Bone marrow (tissue), 2 donors: Measurements from ENCODE around the gene ABCC1.
"Not testable (repeated sequence)": the region's sequence is repeated elsewhere in the genome, so short reads cannot be mapped to it uniquely, and the experiment has no call there.

ENCODE experiments used
- DNase-seq, 2 donors: peaks; one replicate each; lab custom pipeline; 2025; lab: John Stamatoyannopoulos, UW

ABCC1 gene

GRCh38 chr16:16083421-16084156 lies 134.2 kb downstream of the ABCC1 start:
- peak in 1 of 2 donors; percentile 78 for DNase-seq

DNA sequence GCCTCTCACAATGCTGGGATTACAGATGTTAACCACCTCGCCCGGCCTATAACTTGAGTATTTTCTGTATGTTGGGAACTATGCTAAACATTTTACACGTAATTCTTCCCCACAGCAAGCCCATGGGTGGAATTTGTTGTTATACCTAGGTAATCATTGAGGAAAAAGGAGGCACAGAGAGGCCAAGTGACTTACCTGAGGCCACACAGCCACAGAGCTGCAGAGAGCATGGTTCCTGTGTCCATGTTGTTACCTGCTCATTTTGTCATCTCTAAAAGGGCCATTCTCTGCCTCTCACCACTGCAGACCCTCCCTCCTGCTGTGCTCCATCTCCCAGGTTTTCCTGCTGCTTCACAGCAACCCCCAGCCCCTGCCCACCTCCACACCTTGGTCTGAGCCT lies 135.5 kb downstream of the ABCC1 start:
- no peak for DNase-seq

DNA sequence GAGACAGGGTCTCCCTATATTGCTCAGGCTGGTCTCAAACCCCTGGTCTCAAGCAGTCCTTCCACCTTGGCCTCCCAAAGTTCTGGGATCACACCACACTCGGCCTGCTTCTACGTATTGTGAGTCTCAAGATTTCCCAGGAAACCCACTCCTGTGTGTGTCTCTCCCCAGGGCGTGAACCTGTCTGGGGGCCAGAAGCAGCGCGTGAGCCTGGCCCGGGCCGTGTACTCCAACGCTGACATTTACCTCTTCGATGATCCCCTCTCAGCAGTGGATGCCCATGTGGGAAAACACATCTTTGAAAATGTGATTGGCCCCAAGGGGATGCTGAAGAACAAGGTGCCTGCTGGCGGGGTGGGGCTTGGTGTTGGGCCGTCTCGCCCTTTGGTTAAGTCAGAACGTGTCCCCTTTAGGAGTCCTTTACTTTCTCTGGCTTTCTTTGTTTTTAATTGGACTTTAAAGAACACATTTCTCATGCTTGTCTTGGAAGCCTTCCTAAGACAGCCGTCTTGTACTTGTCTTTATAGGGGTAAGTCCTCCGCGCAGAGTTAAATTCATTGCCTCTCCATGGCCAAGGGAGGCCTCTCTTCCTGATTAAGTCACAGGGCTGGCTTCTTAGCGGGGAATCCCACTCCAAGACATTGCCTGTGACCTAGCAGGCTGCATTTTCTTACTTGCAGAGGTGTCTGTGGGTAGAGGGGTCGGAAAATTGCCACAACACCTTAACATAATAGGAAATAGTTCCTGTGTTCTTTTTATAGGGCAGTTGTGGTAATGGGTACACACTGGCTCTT lies 137.4 kb downstream of the ABCC1 start:
- DNase-seq: no peak

DNA sequence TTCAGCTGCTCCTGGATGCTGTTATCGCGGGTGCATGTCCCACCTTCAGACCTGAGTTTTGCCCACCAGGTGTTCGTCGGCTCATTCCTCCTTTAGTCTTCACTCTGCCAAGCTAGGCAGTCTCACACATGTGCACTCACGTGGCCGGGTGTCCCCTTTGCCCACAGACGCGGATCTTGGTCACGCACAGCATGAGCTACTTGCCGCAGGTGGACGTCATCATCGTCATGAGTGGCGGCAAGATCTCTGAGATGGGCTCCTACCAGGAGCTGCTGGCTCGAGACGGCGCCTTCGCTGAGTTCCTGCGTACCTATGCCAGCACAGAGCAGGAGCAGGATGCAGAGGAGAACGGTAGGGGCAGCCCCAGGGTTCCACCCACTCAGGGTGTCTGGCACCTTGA lies 140.8 kb downstream of the ABCC1 start:
- DNase-seq: no peak

DNA sequence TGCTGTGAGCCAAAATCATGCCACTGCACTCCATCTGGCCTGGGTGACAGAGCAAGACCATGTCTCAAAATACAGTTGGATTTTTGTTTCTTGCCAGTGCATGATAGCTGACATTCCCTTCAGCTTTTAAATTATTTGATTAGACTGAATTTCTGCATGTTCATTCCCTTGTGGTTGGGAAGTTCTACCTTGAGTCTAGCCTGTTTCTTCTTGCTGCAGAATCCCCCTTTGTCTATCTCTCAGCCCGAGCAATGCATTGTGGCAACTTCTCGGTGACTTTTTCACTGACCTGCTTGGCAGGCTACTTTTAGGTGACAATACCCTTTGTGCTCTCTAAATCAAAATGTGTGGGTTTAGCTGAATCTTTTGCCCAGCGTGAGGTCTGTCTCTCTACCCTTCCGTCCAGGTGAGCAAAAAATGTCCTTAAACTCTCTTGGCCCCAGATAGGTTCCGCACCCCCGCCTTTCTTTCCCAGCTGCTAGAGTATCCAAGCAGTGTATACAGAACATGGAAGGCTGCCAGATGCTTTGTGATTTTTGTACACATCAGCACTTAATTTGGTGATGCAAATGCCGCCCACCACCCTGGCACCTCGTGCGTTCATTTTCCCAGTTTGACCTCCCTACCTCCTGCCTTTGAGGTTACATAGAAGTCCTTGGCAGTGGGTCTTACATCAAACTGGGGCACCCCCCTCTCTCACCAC lies 143.7 kb downstream of the ABCC1 start:
- DNase-seq: no peak

DNA sequence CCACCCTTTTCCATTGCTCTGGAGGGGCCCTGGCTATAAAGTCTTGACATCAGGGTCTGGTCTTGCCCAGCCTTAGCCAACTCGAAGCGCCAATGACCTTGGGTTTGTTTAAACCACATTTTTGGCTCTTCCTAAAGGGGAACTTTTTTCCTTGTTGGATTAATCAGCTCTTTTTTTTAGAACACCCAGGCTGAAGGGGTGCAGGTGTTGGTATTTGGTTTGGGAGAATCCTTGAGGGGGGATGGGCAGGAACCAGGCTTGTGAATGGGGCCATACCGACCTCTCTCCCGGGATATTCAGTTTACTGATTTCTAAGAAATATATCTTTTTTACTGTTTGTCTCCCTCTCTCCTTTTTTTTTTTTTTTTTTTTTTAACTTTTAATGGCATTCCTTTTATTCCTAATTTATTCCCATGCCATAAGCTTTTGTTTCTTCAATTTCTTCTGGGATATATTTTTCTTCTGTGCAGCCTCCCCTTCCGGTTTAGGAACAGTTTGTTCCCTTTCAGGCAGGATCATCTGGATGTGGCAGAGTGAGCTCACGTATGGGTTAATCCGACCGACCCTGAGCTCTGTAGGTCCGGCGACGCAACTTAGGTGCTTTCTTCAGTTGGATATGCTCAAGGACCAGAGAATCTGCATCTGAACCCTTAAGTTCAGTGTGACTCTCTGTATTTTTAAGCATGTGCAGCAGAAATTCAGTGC lies 144.4 kb downstream of the ABCC1 start:
- DNase-seq: no peak

- DNase-seq: no peak
Measured at GRCh38 chr16:16095646-16096045, 146.2 kb downstream of the ABCC1 start.

DNA sequence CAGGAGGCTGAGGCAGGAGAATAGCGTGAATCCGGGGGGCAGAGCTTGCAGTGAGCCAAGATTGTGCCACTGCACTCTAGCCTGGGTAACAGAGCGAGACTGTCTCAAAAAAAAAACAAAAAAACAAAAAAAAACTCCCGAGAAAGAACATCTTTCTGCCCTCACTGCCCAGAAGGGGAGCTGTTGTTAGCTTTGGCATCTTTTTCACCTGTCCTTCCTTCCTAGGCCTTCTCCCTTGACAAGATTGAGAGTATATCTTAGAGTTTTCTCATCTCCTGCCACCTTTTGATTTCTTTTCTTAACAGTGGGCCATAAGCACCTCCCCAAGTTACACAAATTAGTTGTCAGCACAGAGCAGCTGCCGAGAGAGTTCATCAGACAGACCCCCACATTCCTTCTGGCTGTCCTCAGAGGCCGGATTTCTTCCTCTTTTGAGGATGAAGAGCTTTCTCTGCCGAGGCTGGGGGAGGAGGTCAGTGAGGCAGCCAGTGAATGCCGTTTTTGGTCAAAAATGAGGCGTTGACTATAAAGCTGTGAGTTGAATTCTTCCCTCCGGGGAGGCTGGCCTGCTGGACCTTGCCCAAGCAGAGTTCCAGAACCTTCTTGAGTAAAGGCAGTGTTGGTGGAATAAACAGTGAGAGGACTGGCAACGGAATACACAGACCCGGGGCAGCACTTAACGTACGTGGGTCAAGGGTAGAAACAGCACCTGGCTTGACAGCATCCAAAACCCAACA lies 146.9 kb downstream of the ABCC1 start:
- no peak for DNase-seq

GRCh38 chr16:16096858-16097213 lies 147.4 kb downstream of the ABCC1 start:
- no peak for DNase-seq

DNA sequence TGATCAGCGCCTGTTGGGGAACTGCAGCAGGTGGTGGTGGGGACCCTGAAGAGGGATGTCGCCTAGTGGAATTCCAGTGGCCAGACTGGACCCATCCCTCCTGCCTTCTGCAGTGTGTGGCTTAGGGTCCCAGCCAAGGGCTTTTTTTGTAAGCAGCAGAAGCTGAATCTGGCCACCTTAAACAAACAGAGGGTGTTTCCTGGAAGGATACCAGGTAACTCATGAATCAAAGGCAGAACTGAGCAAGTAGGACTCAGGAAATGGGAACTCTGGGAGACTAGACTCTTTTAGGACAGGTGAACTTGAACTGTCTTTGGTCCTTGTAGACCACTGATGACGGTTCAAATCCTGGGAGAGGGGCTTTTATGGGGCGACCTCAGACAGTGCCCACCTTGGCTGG lies 149.9 kb downstream of the ABCC1 start:
- DNase-seq: no peak

DNA sequence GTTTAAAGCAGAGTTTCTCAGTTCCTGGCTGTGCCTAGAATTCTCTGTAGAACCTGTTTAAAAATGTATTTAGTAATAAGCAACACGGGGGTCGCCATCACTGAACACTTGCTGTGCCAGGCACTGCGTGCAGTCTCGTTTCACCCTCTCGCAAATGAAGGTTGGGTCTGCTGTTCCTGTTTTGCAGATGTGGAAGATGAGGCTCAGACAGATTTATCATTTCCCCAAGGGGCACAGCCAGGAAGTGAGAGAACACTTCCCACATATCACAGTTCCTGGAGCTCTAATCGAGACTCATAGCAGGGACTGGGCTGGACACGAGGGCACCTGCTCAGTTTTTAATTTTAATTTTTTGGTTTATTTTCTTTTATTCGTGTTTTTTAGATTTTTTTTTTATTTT lies 151.2 kb downstream of the ABCC1 start:
- DNase-seq: no peak

DNA sequence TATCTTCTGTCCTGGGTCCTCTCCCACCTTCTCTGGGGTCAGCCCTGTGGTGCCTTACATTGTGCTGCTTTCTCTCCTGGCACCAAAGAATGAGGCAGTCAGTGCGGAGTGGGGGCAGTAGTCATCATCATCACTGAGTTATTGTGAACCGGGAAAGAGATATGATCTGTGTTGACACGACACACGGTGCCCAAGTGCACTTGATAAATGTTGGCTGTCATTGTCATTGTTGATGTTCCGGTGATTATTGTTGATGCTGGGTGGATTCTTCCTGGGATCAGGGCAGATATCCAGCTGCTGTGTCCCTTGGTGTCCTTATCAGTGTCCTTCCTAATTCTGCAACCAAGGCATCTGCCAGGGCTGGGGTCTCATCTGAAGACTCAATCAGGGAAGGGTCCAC lies 152.2 kb downstream of the ABCC1 start:
- no peak for DNase-seq

- no peak for DNase-seq
Measured at GRCh38 chr16:16102738-16103137, 153.3 kb downstream of the ABCC1 start.

- DNase-seq: not testable (repeated sequence)
Measured at GRCh38 chr16:16104132-16104803, 154.9 kb downstream of the ABCC1 start.

- DNase-seq: not testable (repeated sequence)
Measured at GRCh38 chr16:16104804-16105141, 155.4 kb downstream of the ABCC1 start.

DNA sequence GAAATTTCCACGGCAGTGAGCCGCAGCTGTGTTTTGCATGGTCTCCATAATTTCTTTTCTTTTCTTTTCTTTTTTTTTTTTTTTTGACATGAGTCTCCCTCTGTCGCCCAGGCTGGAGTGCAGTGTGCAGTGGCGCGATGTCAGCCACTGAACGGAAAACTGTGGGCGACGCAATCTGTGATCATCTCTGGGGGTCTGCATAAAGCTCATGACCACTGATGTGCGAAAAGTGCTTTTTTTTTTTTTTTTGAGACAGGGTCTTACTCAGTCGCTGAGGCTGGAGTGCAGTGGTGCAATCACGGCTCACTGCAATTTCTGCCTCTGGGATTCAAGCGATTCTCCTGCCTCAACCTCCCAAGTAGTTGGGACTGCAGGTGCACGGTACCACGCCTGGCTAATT lies 156.2 kb downstream of the ABCC1 start:
- DNase-seq: no peak

GRCh38 chr16:16106466-16106865 lies 157.1 kb downstream of the ABCC1 start:
- DNase-seq: no peak

- DNase-seq: no peak
Measured at GRCh38 chr16:16107839-16108238, 158.4 kb downstream of the ABCC1 start.

DNA sequence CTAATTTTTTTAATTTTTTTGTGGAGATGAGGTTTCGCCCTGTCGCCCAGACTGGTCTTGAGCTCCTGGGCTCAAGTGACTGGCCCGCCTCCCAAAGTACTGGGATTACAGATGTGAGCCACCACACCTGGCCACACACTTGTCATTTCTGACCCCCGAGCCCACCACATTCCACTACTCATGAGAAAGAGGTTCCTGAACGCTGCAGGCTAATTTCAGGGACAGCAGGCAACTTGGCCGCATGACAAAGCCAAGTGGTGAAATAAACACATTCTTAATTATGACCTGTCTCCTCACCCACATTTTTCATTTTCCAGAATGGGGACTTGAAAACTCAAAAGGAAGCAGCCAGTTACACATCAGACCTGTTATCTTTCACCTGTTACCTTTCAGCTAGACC lies 159.3 kb downstream of the ABCC1 start:
- DNase-seq: no peak

DNA sequence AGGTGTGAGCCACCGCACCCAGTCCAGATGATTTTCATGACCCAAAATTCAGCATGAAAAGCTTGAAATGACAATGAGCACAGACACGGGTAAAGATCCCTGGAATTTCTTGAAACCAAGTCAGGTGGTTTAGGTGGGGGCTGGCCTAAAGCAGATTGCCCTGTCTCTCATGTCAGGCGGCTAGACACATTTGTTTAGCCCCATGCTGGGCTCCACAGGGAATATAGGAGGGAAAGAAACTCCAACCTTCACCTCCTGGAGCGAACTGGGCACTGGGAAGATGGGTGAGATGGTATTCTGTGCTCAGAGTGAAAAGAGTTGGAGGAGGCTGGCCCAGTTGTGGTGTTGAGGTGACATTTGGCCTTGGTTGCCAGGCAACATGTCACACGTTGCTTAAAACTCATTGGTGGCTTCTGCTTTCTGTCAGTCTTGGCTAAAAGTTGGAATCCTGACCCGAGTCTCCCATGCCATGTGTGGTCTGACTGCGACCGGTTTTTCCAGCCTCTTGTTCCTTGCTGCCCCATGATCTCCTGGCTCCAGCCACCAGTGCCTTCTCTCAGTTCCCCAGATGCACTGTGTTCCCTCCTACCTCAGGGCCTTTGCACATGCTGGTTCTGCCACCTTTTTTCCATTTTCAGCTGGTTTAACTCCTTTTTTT lies 160.2 kb downstream of the ABCC1 start:
- no peak for DNase-seq

GRCh38 chr16:16110111-16110490 lies 160.7 kb downstream of the ABCC1 start:
- DNase-seq: no peak
